GM13977 (cell line): ENCODE measurements around the gene ACADVL.

Source experiments
- DNase-seq: peaks from one replicate; pipeline ENCODE4 v3.0.0; 2012; ENCODE audit warnings: low spot score
- in situ Hi-C: fragments of 300-500 bp; cut with MboI; formaldehyde crosslinking; loops from one replicate; pipeline ENCODE4 v1.12.0; 2022; ENCODE audit warnings: low sequenced_read_pairs, low pct_unique_long_range_greater_than_20kb, mixed read lengths, inconsistent platforms; ENCODE audit not compliant: unreplicated experiment
- TF ChIP-seq, protein P1 (sequence below): IDR thresholded peaks from 2 replicates; pipeline ENCODE4 v1.5.1; 2012; ENCODE audit warnings: mild to moderate bottlenecking, control low read depth; ENCODE audit not compliant: insufficient read depth; ENCODE audit errors: extremely low read depth, missing control alignments

Gene ACADVL

GRCh38 chr17:7256766-7257456 is 37.2 kb downstream of the ACADVL start:
- in situ Hi-C loops, result no loop called here
- TF ChIP-seq, protein P1, sequence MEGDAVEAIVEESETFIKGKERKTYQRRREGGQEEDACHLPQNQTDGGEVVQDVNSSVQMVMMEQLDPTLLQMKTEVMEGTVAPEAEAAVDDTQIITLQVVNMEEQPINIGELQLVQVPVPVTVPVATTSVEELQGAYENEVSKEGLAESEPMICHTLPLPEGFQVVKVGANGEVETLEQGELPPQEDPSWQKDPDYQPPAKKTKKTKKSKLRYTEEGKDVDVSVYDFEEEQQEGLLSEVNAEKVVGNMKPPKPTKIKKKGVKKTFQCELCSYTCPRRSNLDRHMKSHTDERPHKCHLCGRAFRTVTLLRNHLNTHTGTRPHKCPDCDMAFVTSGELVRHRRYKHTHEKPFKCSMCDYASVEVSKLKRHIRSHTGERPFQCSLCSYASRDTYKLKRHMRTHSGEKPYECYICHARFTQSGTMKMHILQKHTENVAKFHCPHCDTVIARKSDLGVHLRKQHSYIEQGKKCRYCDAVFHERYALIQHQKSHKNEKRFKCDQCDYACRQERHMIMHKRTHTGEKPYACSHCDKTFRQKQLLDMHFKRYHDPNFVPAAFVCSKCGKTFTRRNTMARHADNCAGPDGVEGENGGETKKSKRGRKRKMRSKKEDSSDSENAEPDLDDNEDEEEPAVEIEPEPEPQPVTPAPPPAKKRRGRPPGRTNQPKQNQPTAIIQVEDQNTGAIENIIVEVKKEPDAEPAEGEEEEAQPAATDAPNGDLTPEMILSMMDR, result no peak
- no peak for DNase-seq

- DNase-seq, result no peak
- TF ChIP-seq, protein P1, result no peak
- in situ Hi-C loops, result no loop called here
Measured at GRCh38 chr17:7258731-7259554, 39.2 kb downstream of the ACADVL start.

GRCh38 chr17:7259555-7259889 is 39.8 kb downstream of the ACADVL start:
- TF ChIP-seq, protein P1, result no peak
- in situ Hi-C loops, result no loop called here
- DNase-seq, result no peak

DNA sequence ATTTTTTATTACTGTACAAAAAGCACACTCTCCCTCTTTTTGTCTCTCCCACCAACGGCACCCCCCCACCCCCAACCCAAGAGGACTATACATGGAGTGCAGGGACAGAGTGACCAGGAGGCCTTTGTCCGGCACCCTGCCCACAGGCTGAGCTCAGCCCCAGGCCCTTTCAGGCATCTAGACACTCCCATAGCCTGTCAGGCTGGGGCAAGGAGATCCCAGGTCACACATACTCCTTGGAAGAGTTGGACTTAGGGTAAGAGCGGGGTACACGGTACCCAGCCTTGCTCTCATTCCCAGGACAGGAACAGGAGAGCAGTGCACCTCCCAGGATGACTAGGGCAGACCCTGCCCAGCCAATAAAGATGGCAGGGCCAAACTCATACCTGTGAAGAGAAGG is 40.4 kb downstream of the ACADVL start:
- DNase-seq, result no peak
- TF ChIP-seq, protein P1, result no peak
- in situ Hi-C loops, result no loop called here

DNA sequence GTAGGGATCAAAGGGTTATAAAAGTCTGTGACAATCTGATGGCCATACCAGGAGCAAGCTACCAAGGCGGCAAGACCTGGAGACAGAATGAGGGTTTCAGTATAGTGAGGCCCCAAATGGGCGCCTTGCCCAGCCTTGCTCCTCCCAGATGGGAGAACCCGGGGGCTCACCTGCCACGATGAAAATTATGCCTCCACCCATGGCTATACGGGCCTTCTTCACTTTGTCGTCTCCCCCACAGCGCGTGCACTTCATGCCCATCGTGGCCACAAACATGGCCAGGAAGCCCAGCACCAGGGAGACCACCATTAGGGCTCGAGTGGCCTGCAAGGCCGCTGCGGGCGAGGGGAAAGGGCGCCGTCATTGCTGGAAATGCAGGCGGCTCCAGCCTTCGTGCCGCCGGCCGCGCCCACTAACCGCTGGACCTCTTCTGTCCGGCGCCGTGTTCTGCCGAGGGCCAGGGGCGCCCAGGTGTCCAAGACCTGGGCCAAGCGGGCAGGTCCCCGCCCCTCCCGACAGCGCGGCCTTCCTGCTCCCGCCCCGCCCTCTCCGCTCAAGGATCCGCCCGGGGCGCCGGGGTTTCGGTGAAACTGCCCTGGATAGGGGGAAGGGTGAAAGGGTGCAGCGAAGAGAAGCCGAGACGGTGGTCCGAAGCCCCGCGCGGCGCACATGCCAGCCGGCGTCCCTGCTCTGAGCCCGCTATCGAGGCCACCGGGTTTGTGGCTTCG is 41.1 kb downstream of the ACADVL start:
- in situ Hi-C loops, result no loop called here
- TF ChIP-seq, protein P1, result no peak
- peak; percentile 64 for DNase-seq

DNA sequence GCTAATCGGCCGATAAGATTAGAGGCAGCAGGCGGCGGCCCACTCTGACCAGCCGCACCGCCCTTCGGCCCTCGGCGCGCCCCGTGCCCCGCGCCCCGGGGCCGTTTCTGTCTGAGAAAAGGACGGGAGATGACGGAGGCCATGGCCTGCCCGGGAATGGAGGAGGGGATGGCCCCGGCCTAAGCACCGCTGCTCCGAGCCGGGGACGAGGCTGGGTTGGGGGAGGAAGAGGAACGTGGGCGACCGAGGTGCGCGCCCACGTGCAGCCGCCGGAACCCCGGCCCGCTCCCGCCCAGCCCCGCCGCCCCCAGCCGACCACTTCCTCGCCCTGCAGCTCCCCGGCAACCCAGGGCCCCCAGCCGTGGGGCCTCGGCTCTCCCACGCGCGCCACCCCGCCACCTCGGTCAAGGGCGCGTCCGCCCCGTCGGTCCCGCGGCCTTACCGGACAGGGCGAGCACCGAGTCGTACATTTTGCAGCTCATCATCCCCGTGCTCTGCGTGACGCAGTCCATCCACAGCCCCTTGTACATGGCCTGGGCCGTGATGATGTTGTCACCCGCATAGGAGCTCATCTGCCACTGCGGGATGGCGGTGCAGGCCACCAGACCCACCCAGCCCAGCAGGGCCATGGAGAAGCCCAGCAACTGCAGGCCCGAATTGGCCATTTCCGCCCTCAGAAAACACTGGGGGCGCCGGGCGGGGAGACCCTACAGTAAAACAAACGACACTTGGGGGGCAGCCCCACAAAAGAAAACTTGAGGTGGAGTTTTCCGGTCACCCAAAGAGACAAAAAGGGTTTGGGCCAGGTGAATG is 41.8 kb downstream of the ACADVL start:
- DNase-seq, result peak; percentile 70
- TF ChIP-seq, protein P1, result no peak
- in situ Hi-C loops, result no loop called here
